Stimulated activated naive CD8-positive, alpha-beta T cell treated with anti-CD3 and anti-CD28 coated beads, Interleukin-15, amount 100 ng/mL, for 72 hours (primary cell): ENCODE data around the gene RASIP1.
"Not testable (repeated sequence)": the region's sequence is repeated elsewhere in the genome, so short reads cannot be mapped to it uniquely, and the experiment has no call there.

Experiments
- ATAC-seq: fragments of 150-1000 bp; cut with Tn5 transposase; 2 replicates; pipeline ENCODE4 v1.10.0; 2021; ENCODE audit warnings: mild to moderate bottlenecking, moderate library complexity
- DNase-seq, 2 donors: peaks; one replicate each; pipeline ENCODE4 v3.0.0; 2021 to 2022
- H3K27ac Mint-ChIP-seq, 2 donors: one replicate each; pipeline ENCODE4 v1.8.0; 2022; ENCODE audit warnings: mild to moderate bottlenecking in 2 of 2, mixed read lengths in 2 of 2, moderate library complexity in 2 of 2
- H3K27me3 Mint-ChIP-seq: one replicate; pipeline ENCODE4 v1.8.0; 2022; ENCODE audit warnings: mixed read lengths
- H3K4me1 Mint-ChIP-seq: one replicate; pipeline ENCODE4 v1.8.0; 2022; ENCODE audit warnings: mild to moderate bottlenecking, mixed read lengths
- H3K4me3 Mint-ChIP-seq, 2 donors: one replicate each; pipeline ENCODE4 v1.8.0; 2022; ENCODE audit warnings: mild to moderate bottlenecking in 2 of 2, mixed read lengths in 2 of 2, moderate library complexity in 1 of 2
- H3K9me3 Mint-ChIP-seq, 2 donors: one replicate each; pipeline ENCODE4 v1.8.0; 2022; ENCODE audit warnings: mixed read lengths in 2 of 2

Gene RASIP1, protein sequence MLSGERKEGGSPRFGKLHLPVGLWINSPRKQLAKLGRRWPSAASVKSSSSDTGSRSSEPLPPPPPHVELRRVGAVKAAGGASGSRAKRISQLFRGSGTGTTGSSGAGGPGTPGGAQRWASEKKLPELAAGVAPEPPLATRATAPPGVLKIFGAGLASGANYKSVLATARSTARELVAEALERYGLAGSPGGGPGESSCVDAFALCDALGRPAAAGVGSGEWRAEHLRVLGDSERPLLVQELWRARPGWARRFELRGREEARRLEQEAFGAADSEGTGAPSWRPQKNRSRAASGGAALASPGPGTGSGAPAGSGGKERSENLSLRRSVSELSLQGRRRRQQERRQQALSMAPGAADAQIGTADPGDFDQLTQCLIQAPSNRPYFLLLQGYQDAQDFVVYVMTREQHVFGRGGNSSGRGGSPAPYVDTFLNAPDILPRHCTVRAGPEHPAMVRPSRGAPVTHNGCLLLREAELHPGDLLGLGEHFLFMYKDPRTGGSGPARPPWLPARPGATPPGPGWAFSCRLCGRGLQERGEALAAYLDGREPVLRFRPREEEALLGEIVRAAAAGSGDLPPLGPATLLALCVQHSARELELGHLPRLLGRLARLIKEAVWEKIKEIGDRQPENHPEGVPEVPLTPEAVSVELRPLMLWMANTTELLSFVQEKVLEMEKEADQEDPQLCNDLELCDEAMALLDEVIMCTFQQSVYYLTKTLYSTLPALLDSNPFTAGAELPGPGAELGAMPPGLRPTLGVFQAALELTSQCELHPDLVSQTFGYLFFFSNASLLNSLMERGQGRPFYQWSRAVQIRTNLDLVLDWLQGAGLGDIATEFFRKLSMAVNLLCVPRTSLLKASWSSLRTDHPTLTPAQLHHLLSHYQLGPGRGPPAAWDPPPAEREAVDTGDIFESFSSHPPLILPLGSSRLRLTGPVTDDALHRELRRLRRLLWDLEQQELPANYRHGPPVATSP

GRCh38 chr19:48740164-48740972, at the start of gene RASIP1:
Gene RASIP1, minus strand, starts transcription at chr19:48740610. Its CDS starts 328 bp downstream, at chr19:48740282.
- no peak within 1 kb of the TSS for H3K27ac Mint-ChIP-seq
- H3K4me1 Mint-ChIP-seq, result peaks cover 40% of the 10 kb centered on the region
- peak within 1 kb of the TSS; percentile 55 to 64 for H3K4me3 Mint-ChIP-seq
- DNase-seq (no peak), ATAC-seq (no peak)
- H3K27me3 Mint-ChIP-seq, result peaks cover 31% of the 10 kb centered on the region
- H3K9me3 Mint-ChIP-seq, result no peaks in the 10 kb centered on the region

GRCh38 chr19:48787331-48787730, 46.9 kb upstream of the RASIP1 start:
- DNase-seq, H3K4me1 Mint-ChIP-seq, H3K4me3 Mint-ChIP-seq, H3K9me3 Mint-ChIP-seq, H3K27me3 Mint-ChIP-seq, ATAC-seq, H3K27ac Mint-ChIP-seq: not testable (repeated sequence)

DNA sequence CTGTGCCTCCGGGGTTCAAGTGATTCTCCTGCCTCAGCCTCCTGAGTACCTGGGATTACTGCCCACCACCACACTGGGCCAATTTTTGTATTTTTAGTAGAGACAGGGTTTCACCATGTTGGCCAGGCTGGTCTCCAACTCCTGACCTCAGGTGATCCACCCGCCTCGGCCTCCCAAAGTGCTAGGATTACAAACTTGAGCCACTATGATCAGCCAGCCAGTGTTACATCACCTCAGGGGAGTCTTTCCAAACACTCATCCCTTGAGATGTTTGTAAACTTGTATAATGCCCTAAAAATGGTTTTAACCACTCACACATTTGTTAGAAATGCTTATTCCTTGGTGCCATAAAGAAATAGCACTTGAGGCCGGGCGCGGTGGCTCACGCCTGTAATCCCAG, 46.0 kb upstream of the RASIP1 start:
- peaks cover 11% of the 10 kb centered on the region for H3K27me3 Mint-ChIP-seq
- not testable (repeated sequence) for ATAC-seq, H3K27ac Mint-ChIP-seq, H3K9me3 Mint-ChIP-seq, DNase-seq, H3K4me1 Mint-ChIP-seq, H3K4me3 Mint-ChIP-seq

- ATAC-seq (no peak), DNase-seq (no peak)
- peaks cover 11% of the 10 kb centered on the region for H3K27me3 Mint-ChIP-seq
- no peak overlapping the region for H3K4me3 Mint-ChIP-seq
- peak overlapping the region in 1 of 2 donors; percentile 82 for H3K27ac Mint-ChIP-seq
- H3K4me1 Mint-ChIP-seq, result peaks cover 5% of the 10 kb centered on the region
- no peaks in the 10 kb centered on the region for H3K9me3 Mint-ChIP-seq
Measured at GRCh38 chr19:48784527-48784926, 44.1 kb upstream of the RASIP1 start.

GRCh38 chr19:48780631-48781391, 40.4 kb upstream of the RASIP1 start:
- Mint-ChIP-seq H3K4me1 (peaks cover 5% of the 10 kb centered on the region), H3K9me3 (no peaks in the 10 kb centered on the region), H3K27me3 (peaks cover 11% of the 10 kb centered on the region), H3K4me3 (no peak overlapping the region), H3K27ac (no peak overlapping the region)
- DNase-seq (no peak), ATAC-seq (no peak)

- H3K4me3 Mint-ChIP-seq, result no peak overlapping the region
- no peak overlapping the region for H3K27ac Mint-ChIP-seq
- DNase-seq (no peak), ATAC-seq (peak; percentile 46)
- H3K9me3 Mint-ChIP-seq, result no peaks in the 10 kb centered on the region
- H3K4me1 Mint-ChIP-seq, result peaks cover 5% of the 10 kb centered on the region
- H3K27me3 Mint-ChIP-seq, result peaks cover 11% of the 10 kb centered on the region
Measured at GRCh38 chr19:48779636-48780035, 39.2 kb upstream of the RASIP1 start.

DNA sequence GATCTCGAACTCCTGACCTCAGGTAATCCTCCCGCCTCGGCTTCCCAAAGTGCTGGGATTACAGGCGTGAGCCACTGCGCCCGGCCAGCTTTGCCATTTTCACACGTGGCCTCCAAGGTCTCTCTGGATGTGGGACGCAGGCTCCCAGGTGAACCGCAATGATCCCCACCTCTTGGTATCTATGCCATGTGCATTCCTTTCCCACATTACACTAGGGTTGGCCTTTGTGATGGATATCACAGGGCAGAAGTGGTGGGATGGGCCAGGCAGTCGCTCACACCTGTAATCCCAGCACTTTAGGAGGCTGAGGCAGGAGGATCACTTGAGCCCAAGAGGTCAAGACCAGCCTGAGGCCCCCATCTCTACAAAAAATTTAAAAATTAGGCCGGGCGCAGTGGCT, 37.3 kb upstream of the RASIP1 start:
- Mint-ChIP-seq H3K4me1 (peaks cover 5% of the 10 kb centered on the region), H3K27ac (no peak overlapping the region), H3K9me3 (no peaks in the 10 kb centered on the region), H3K4me3 (no peak overlapping the region), H3K27me3 (peaks cover 11% of the 10 kb centered on the region)
- ATAC-seq (no peak), DNase-seq (no peak)

GRCh38 chr19:48777139-48777538, 36.7 kb upstream of the RASIP1 start:
- DNase-seq (no peak), ATAC-seq (no peak)
- Mint-ChIP-seq H3K4me3 (no peak overlapping the region), H3K9me3 (no peaks in the 10 kb centered on the region), H3K27ac (no peak overlapping the region), H3K4me1 (peaks cover under 1% of the 10 kb centered on the region), H3K27me3 (peaks cover 5% of the 10 kb centered on the region)

GRCh38 chr19:48772503-48772953, 32.1 kb upstream of the RASIP1 start:
- DNase-seq (no peak), ATAC-seq (no peak)
- H3K27ac Mint-ChIP-seq, result no peak overlapping the region
- H3K4me1 Mint-ChIP-seq, result no peaks in the 10 kb centered on the region
- no peaks in the 10 kb centered on the region for H3K9me3 Mint-ChIP-seq
- H3K4me3 Mint-ChIP-seq, result no peak overlapping the region
- peaks cover 28% of the 10 kb centered on the region for H3K27me3 Mint-ChIP-seq

DNA sequence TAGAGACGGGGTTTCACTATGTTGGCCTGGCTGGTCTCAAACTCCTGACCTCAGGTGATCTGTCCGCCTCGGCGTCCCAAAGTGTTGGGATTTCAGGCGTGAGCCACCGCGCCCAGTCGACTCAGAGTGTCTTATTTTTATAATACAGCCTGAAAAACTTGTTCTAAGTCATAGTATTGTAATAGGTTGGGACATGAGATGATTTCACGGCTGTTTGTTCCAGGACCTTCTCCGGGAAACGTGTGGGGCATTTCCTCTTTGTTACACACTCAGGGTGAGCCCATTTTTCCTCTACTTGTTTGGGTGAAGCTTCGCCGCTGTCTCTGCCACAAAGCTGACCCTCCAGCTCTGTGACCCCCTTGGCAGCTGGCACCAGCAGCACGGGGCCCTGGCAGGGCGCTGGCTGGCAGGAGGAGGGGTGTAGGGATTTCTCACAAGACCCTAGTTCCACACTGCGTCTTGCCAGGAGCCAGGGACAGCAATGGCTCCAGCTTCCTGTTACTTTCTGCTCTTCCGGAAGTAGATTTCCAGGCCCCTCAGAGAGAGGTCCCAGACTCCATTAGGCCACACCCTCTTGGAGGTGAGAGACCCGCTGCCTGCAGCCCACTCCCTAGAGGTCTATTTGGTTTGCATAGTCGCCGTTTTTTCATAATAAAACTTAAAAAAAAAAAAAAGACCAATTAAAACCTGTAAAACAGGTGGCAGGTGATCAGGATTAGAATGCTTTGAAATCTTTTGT, 30.5 kb upstream of the RASIP1 start:
- no peak overlapping the region for H3K4me3 Mint-ChIP-seq
- H3K27ac Mint-ChIP-seq, result no peak overlapping the region
- no peak for DNase-seq
- no peak for ATAC-seq
- H3K9me3 Mint-ChIP-seq, result no peaks in the 10 kb centered on the region
- no peaks in the 10 kb centered on the region for H3K4me1 Mint-ChIP-seq
- peaks cover 38% of the 10 kb centered on the region for H3K27me3 Mint-ChIP-seq

GRCh38 chr19:48770266-48770665, 29.9 kb upstream of the RASIP1 start:
- H3K9me3 Mint-ChIP-seq, result no peaks in the 10 kb centered on the region
- H3K27ac Mint-ChIP-seq, result no peak overlapping the region
- ATAC-seq (no peak), DNase-seq (no peak)
- peaks cover 43% of the 10 kb centered on the region for H3K27me3 Mint-ChIP-seq
- no peaks in the 10 kb centered on the region for H3K4me1 Mint-ChIP-seq
- H3K4me3 Mint-ChIP-seq, result no peak overlapping the region

- no peak for ATAC-seq
- no peaks in the 10 kb centered on the region for H3K4me1 Mint-ChIP-seq
- H3K27ac Mint-ChIP-seq, result no peak overlapping the region
- no peaks in the 10 kb centered on the region for H3K9me3 Mint-ChIP-seq
- peaks cover 50% of the 10 kb centered on the region for H3K27me3 Mint-ChIP-seq
- H3K4me3 Mint-ChIP-seq, result no peak overlapping the region
- no peak for DNase-seq
Measured at GRCh38 chr19:48768994-48769713, 28.7 kb upstream of the RASIP1 start.

DNA sequence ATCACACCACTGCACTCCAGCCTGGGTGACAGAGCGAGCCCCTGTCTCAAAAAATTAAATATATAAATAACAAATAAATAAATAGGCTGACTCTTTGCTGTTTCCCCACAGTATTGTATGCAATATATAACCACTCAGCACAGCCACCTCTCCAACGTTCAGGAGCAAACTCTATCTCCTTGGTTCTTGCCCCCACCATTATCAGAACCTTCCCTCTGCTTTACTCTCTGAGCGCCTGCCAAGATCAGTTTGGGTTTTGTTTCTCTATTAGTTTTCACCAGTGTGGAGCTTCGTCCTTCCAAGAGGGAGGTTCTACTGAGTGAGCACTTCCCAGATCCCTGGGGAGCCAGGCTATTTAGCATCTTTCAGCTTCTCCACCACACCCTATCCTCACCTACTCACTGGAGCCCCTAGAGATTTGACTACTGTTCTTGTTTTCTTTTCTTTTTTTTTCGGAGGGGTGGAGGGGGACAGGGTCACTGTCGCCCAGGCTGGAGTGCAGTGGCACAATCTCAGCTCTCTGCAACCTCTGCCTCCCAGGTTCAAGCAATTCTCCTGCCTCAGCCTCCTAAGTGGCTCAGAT, 27.9 kb upstream of the RASIP1 start:
- H3K27me3 Mint-ChIP-seq, result peaks cover 51% of the 10 kb centered on the region

More for the DNA sequence above, 27.9 kb upstream of the RASIP1 start:
- not testable (repeated sequence) for H3K4me3 Mint-ChIP-seq, ATAC-seq, H3K27ac Mint-ChIP-seq, DNase-seq, H3K4me1 Mint-ChIP-seq, H3K9me3 Mint-ChIP-seq
